ENCODE measurements around the gene PPL.

DNA sequence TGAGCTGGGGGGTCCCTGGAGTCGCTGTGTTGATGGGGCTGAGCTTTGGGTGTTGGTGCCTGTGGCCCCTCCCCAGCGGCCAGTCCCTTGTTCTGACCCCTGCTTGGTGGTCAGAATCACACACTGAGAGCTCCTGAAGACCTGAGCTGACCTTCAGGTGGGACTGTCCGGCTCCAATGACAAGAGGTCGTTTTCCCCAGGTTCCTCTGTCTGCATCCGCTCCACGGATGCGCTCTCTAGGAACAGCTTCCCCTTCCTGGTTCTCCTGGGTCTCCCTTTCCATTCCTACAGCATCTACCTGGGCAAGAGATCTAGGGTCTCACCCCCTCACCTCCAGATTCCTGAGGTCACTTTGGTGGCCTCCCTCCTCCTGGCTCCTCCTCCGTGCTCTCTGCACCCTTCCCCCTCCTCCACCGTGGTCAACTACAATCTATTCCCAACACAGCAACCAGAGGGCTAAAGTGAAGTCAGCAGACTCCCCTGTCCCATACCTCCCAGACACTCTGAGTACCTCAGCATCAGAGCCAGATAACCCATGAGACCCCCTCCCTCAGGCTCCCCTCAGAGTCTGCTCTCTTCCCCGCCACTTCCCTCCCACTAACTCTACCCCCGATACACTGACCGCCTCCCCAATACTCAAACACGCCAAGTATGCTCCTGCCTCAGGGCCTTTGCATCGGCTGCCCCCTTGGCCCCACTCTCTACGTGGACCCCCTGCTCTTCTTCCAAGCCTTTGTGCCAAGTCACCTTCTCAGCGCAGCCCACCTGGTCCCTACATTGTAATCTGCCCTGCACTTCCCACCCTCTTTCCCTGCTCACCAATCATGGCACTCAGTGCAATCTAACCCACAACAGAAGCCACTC is 12.2 kb upstream of the PPL start:
- TF ChIP-seq POLR2AphosphoS5 (IDR thresholded peaks at IDR 0.05; ENCODE audit: borderline replicate concordance, low read depth, low read length) (no peak), EZH2 (IDR thresholded peaks at IDR 0.05) (no peak), FOXP2 (optimal IDR thresholded peaks at IDR 0.05; ENCODE audit: control extremely low read depth, extremely low read length, insufficient read depth) (no peak)

Measured in SK-N-MC (cell line).